Suprapubic skin (tissue), 4 donors: ENCODE measurements around the gene TUBG2.

Experiments used
- EP300 ChIP-seq: sonication (generic); formaldehyde crosslinking; IDR thresholded peaks from one replicate; pipeline ENCODE4 v1.6.1; 2017; ENCODE audit warnings: antibody characterized with exemption
- POLR2A ChIP-seq, 2 donors: fragments of 450-650 bp; IDR thresholded peaks; one replicate each; pipeline ENCODE4 v1.6.1; 2017; ENCODE audit warnings: antibody characterized with exemption in 2 of 2, mild to moderate bottlenecking in 2 of 2, moderate library complexity in 2 of 2
- POLR2AphosphoS5 ChIP-seq, 3 donors: sonication (generic); formaldehyde crosslinking; IDR thresholded peaks; one replicate each; pipeline ENCODE4 v1.6.1; 2017; ENCODE audit warnings: antibody characterized with exemption in 3 of 3
- TF ChIP-seq, protein P1 (sequence below), 2 donors: fragments of 200-600 bp in 1 of 2; fragments of 450-650 bp in 1 of 2; sonication (generic) in 1 of 2; IDR thresholded peaks; one replicate each; pipeline ENCODE4 v1.5.1; 2016 to 2019; ENCODE audit warnings: antibody characterized with exemption in 2 of 2, mild to moderate bottlenecking in 1 of 2, moderate library complexity in 1 of 2

DNA sequence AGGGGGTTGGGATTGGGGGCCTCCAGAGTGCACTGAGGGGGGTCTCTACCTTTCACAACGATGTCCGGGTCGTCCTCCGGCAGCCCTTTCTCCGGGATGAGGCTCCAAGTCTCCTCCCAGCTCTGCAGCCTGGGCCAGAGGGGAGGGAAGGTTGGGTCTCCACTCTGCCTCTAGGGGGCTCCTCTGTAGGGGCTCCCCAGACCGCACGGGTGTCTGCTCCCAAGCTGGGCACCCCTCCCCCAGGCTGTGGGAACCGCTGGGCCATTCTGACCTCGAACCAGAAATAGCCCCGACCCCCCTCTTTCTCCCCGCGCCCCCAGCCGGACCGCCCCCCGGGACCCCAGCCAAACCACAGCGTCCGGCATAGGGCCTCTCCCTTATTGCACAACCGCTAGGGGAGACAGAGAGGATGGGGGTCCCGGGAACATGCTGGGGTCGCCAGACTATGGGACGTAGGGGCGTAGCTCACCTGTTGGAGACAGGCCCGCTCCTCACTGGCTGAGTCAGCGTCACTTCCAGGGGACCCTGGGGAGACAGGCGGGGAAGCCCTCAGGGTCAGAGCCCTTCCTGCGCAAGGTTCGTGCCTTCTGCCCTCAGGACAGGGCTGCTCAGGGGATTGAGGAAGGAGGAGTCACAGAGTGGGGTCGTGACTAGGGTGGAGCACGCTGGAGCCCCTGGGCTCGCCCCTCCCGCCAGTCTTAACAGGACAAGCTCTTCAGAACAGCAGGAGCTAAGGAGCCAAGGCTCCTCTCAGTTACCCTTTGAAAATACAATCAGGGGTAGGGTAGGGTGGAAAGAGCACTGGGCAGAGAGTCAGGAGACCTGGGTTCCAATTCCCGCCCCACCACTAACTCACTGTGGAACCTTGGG lies 15.0 kb downstream of the TUBG2 start:
- peak in 1 of 3 donors; percentile 24 for TF ChIP-seq POLR2AphosphoS5 (IDR thresholded peaks at IDR 0.05)
- TF ChIP-seq, protein P1, sequence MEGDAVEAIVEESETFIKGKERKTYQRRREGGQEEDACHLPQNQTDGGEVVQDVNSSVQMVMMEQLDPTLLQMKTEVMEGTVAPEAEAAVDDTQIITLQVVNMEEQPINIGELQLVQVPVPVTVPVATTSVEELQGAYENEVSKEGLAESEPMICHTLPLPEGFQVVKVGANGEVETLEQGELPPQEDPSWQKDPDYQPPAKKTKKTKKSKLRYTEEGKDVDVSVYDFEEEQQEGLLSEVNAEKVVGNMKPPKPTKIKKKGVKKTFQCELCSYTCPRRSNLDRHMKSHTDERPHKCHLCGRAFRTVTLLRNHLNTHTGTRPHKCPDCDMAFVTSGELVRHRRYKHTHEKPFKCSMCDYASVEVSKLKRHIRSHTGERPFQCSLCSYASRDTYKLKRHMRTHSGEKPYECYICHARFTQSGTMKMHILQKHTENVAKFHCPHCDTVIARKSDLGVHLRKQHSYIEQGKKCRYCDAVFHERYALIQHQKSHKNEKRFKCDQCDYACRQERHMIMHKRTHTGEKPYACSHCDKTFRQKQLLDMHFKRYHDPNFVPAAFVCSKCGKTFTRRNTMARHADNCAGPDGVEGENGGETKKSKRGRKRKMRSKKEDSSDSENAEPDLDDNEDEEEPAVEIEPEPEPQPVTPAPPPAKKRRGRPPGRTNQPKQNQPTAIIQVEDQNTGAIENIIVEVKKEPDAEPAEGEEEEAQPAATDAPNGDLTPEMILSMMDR (IDR thresholded peaks at IDR 0.05): peak in 1 of 2 donors; percentile 33
- TF ChIP-seq POLR2A (IDR thresholded peaks at IDR 0.05): no peak
- TF ChIP-seq EP300: no peak
